ENCODE data around the gene SLC9A4.

SLC9A4 gene, protein sequence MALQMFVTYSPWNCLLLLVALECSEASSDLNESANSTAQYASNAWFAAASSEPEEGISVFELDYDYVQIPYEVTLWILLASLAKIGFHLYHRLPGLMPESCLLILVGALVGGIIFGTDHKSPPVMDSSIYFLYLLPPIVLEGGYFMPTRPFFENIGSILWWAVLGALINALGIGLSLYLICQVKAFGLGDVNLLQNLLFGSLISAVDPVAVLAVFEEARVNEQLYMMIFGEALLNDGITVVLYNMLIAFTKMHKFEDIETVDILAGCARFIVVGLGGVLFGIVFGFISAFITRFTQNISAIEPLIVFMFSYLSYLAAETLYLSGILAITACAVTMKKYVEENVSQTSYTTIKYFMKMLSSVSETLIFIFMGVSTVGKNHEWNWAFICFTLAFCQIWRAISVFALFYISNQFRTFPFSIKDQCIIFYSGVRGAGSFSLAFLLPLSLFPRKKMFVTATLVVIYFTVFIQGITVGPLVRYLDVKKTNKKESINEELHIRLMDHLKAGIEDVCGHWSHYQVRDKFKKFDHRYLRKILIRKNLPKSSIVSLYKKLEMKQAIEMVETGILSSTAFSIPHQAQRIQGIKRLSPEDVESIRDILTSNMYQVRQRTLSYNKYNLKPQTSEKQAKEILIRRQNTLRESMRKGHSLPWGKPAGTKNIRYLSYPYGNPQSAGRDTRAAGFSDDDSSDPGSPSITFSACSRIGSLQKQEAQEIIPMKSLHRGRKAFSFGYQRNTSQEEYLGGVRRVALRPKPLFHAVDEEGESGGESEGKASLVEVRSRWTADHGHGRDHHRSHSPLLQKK

DNA sequence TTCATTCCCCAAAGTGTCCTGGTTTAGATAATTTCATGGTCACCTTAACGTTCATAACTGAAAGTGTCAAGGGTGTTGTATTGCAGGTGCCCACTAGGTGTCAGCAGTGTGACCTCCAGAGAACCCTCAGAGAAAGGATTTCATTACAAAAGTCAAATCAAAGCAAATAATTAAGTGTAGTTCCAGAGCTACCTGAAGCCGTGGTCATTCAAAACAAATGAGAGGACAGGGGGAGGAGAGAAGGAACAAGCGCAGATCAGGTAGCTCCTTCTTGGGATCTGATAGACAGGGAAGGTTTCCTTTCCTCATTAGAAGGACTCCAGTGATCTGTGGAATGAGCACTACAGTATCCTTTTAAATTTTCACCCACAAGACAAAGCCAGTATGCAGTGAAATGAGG lies at the start of gene SLC9A4:
Gene SLC9A4 (plus strand): TSS at position 207 of the 400 bp plus-strand sequence. CDS start 534 bp downstream, outside the sequence.
- TF ChIP-seq, protein P1, sequence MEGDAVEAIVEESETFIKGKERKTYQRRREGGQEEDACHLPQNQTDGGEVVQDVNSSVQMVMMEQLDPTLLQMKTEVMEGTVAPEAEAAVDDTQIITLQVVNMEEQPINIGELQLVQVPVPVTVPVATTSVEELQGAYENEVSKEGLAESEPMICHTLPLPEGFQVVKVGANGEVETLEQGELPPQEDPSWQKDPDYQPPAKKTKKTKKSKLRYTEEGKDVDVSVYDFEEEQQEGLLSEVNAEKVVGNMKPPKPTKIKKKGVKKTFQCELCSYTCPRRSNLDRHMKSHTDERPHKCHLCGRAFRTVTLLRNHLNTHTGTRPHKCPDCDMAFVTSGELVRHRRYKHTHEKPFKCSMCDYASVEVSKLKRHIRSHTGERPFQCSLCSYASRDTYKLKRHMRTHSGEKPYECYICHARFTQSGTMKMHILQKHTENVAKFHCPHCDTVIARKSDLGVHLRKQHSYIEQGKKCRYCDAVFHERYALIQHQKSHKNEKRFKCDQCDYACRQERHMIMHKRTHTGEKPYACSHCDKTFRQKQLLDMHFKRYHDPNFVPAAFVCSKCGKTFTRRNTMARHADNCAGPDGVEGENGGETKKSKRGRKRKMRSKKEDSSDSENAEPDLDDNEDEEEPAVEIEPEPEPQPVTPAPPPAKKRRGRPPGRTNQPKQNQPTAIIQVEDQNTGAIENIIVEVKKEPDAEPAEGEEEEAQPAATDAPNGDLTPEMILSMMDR (conservative IDR thresholded peaks at IDR 0.05; ENCODE audit: low read depth) = peak; percentile 90
- ChIA-PET CTCF (interaction anchor here (0.6 to 5.0 kb wide), 14 partner anchors 10 to 1929 kb away, joined by 3 to 48 read pairs (median 4); partner anchors contain the start of gene SLC9A2), POLR2A (ENCODE audit: low non-redundant PET) (no interaction called here)
- DNase-seq (ENCODE audit: low spot score) = peak; percentile 32
- H3K27ac ChIP-seq = no peak within 1 kb of the TSS

- POLR2A ChIA-PET (ENCODE audit: low non-redundant PET) = no interaction called here
- no peak overlapping the region for H3K27ac ChIP-seq
- TF ChIP-seq, protein P1 (conservative IDR thresholded peaks at IDR 0.05; ENCODE audit: low read depth) = no peak
- CTCF ChIA-PET = interaction anchor here (0.6 to 0.9 kb wide), 3 partner anchors 12 to 481 kb away, joined by 3 to 4 read pairs (median 3); no protein-coding TSS in a partner anchor
- DNase-seq (ENCODE audit: low spot score) = no peak
Observed at GRCh38 chr2:102423368-102423767, 49.7 kb upstream of the SLC9A4 start.

DNA sequence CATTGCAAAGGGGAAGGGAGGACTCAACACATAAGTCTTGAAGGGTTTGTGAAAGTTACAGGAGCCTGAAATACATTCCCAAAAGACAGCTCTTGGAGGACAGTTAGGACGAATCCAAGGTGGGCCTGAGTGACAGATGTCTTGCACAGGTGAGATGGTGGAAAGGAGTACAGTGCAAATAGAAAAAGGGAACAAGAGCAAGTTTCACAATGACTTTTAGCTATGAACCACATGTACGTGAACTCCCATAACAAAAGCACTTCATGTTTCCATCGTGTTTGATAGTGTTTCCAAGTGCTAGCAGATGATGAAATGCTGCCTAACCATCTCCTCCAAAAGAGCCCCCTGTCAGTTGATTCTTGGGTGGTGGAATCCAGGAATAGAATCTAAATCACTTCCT lies 48.3 kb upstream of the SLC9A4 start:
- ChIA-PET CTCF (interaction anchor here (0.9 kb wide), 1 partner anchor 18 kb away, joined by 3 read pairs; no protein-coding TSS in a partner anchor), POLR2A (ENCODE audit: low non-redundant PET) (no interaction called here)
- TF ChIP-seq, protein P1 (conservative IDR thresholded peaks at IDR 0.05; ENCODE audit: low read depth) = no peak
- no peak for DNase-seq (ENCODE audit: low spot score)
- H3K27ac ChIP-seq = no peak overlapping the region

GRCh38 chr2:102425441-102426132 lies 47.4 kb upstream of the SLC9A4 start:
- TF ChIP-seq, protein P1 (conservative IDR thresholded peaks at IDR 0.05; ENCODE audit: low read depth) = no peak
- ChIA-PET CTCF (no interaction called here), POLR2A (ENCODE audit: low non-redundant PET) (no interaction called here)
- no peak for DNase-seq (ENCODE audit: low spot score)
- no peak overlapping the region for H3K27ac ChIP-seq

DNA sequence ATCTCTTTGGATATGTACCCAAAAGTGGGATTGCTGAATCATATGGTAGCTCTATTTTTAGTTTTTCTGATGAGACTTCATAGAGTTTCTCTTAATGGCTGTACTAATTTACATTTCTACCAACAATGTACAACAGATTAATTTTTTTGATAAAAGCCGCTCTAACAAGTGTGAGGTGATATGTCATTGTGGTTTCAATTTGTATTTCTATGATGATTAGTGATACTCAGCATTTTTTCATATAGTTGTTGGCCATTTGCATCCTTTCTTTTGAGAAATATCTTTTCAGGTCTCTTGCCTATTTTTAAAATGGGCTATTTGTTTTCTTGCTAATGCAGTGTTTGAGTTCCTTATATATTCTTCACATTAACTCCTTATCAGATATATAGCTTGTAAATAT lies 45.8 kb upstream of the SLC9A4 start:
- ChIA-PET POLR2A (ENCODE audit: low non-redundant PET) (no interaction called here), CTCF (interaction anchor here (0.6 kb wide), 2 partner anchors 16 to 188 kb away, joined by 4 to 5 read pairs; no protein-coding TSS in a partner anchor)

More for the DNA sequence above, 45.8 kb upstream of the SLC9A4 start:
- no peak overlapping the region for H3K27ac ChIP-seq
- no peak for DNase-seq (ENCODE audit: low spot score)
- TF ChIP-seq, protein P1 (conservative IDR thresholded peaks at IDR 0.05; ENCODE audit: low read depth) = no peak
